ENCODE measurements around the gene IGSF8. TPM values are rescaled to one million over a fixed set of nuclear protein-coding genes. Genes with fewer than 3 reads are reported as not detected.

IGSF8 gene
- total and polyA plus RNA-seq, 2 donors (not counting 3 experiments of a cell fraction or from before 2014, with no cell fraction given), result 9.5 to 17.5 TPM

DNA sequence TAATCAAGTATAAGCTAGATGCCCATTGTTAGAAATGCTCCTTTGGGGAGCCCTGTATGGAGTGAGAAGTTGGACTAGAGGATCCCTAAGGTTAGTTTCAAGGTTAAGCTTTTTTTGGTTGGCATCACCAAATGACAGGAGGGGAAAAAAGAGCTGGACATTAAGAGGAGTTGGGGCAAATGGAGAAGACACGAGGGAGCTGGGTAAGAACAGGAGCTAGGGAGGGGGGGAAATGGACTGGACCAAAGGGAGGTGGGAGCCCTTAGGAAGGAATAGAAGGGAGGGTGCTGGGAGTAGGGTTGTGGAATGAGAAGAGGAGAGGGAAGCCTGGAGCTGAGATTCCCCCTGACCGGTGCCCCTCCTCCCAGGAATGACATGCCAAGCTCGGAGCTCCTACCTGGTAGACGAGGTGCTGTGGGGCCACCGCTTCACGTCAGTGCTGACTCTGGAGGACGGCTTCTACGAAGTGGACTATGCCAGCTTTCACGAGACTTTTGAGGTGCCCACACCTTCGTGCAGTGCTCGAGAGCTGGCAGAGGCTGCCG, 11.2 kb downstream of the IGSF8 start:
- DNase-seq (ENCODE audit: low read depth, low spot score) (no peak), FAIRE-seq (no peak)
- no peaks in the 10 kb centered on the region for H3K79me2 ChIP-seq (ENCODE audit: control insufficient read depth, insufficient read depth, low read length)
- no peak overlapping the region for H3K9ac ChIP-seq (replicated peaks; ENCODE audit: extremely low read depth, insufficient read depth, low read length)
- BruUV-seq (replicated peaks), result no TSS peak
- ChIA-PET POLR2A (no interaction called here), CTCF (interaction anchor here (0.8 to 5.2 kb wide), 15 partner anchors 9 to 520 kb away, joined by 3 to 75 read pairs (median 5); partner anchors contain the start of genes IGSF8 and KCNJ10)
- no peak overlapping the region for H3K27ac ChIP-seq (ENCODE audit: insufficient read depth, low read depth, low read length)
- no peak overlapping the region for H3K4me2 ChIP-seq (ENCODE audit: insufficient read depth, low read length)
- intact Hi-C loops (cut with micrococcal nuclease), result no loop called here
- no peak overlapping the region for H3K4me3 ChIP-seq (replicated peaks in 1 of 3; ENCODE audit: insufficient read depth in 1 of 3, low read depth in 1 of 3, low read length in 3 of 3)
- H4K20me1 ChIP-seq (replicated peaks; ENCODE audit: control insufficient read depth, extremely low read depth, insufficient read depth, low read length), result no peaks in the 10 kb centered on the region
- no peaks in the 10 kb centered on the region for H3K9me3 ChIP-seq (replicated peaks; ENCODE audit: control insufficient read depth, insufficient read depth, low read length)
- no peak overlapping the region for H2AFZ ChIP-seq (ENCODE audit: low read depth, low read length)
- H3K4me1 ChIP-seq (ENCODE audit: control insufficient read depth, extremely low read depth, insufficient read depth, low read length), result no peaks in the 10 kb centered on the region
- no peaks in the 10 kb centered on the region for H3K9me1 ChIP-seq (replicated peaks; ENCODE audit: control insufficient read depth, extremely low read depth, insufficient read depth, low read length)
- dilution Hi-C loops (cut with MboI; ENCODE audit: extremely low pct_ligation_motif_present, low sequenced_read_pairs), result no loop called here
- no peak for TF ChIP-seq JUN (IDR thresholded peaks at IDR 0.05; ENCODE audit: borderline replicate concordance, insufficient read depth, insufficient read length, low read depth)
- TF ChIP-seq POLR2A (IDR thresholded peaks at IDR 0.05; ENCODE audit: low read depth, low read length), result no peak
- TF ChIP-seq GATA2 (IDR thresholded peaks at IDR 0.05; ENCODE audit: insufficient read depth, insufficient read length, low read depth, low read length), result no peak
- TF ChIP-seq POLR2AphosphoS5 (IDR thresholded peaks at IDR 0.05; ENCODE audit: insufficient read depth, low read depth, low read length), result no peak
- no peak for TF ChIP-seq FOS (IDR thresholded peaks at IDR 0.05; ENCODE audit: borderline replicate concordance, insufficient read depth, low read length)
- TF ChIP-seq, protein P1, sequence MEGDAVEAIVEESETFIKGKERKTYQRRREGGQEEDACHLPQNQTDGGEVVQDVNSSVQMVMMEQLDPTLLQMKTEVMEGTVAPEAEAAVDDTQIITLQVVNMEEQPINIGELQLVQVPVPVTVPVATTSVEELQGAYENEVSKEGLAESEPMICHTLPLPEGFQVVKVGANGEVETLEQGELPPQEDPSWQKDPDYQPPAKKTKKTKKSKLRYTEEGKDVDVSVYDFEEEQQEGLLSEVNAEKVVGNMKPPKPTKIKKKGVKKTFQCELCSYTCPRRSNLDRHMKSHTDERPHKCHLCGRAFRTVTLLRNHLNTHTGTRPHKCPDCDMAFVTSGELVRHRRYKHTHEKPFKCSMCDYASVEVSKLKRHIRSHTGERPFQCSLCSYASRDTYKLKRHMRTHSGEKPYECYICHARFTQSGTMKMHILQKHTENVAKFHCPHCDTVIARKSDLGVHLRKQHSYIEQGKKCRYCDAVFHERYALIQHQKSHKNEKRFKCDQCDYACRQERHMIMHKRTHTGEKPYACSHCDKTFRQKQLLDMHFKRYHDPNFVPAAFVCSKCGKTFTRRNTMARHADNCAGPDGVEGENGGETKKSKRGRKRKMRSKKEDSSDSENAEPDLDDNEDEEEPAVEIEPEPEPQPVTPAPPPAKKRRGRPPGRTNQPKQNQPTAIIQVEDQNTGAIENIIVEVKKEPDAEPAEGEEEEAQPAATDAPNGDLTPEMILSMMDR (IDR thresholded peaks at IDR 0.05; ENCODE audit: extremely low read depth in 1 of 2, insufficient read depth in 1 of 2, low read depth in 1 of 2, low read length in 2 of 2), result no peak
- no peaks in the 10 kb centered on the region for H3K36me3 ChIP-seq (ENCODE audit: control insufficient read depth in 2 of 2, extremely low read depth in 1 of 2, insufficient read depth in 2 of 2, low read length in 2 of 2)
- peaks cover 23 to 24% of the 10 kb centered on the region in 2 experiments for H3K27me3 ChIP-seq (ENCODE audit: control insufficient read depth in 2 of 2, insufficient read depth in 2 of 2, low read length in 2 of 2)
